ENCODE data around the gene ZBTB16.

The ZBTB16 gene

DNA sequence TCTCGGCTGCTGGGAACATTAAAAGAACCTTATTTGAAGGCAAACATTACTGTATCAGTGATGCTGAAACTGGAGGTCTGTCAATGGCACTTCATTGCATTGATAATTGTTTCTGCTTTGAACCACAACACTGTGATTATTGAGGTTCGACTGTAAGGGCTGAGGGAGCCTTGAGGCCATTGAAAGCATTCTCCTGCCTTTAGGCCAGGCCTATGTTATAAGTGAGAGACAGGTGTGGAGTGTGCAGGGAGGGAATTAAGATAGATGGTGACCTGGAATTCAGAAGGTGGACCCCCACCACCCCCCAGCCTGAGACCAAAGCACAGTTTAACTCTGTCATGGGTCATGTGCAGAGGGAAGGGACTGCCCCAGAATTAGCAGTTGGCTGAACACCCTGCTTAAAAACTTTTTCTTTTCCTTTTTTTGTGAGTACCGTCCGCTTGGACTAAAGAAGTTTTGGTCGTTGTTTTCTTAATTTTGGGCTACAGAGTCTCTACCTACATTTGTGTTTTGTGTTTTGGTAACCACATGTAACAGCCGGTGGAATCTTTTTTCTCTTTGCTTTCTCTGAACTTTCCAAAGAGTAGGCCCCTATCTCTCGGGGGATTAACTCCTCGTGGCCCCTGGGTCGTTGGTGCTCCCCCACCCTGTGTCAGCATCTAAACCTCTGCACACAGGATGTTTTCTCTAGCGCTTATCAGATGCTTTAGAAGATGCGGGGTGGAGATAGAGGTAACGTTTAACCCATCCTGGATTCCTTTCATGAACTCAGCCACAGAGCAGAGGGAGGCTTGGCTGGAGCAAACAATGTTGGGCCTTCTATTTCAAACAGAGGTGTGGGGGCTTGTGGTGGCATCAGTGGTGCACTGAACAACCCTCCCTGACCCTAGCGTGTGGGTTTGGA, 43.7 kb downstream of the ZBTB16 start:
- no peak for DNase-seq (ENCODE audit: low read depth in 2 of 3, low spot score in 2 of 3)

DNA sequence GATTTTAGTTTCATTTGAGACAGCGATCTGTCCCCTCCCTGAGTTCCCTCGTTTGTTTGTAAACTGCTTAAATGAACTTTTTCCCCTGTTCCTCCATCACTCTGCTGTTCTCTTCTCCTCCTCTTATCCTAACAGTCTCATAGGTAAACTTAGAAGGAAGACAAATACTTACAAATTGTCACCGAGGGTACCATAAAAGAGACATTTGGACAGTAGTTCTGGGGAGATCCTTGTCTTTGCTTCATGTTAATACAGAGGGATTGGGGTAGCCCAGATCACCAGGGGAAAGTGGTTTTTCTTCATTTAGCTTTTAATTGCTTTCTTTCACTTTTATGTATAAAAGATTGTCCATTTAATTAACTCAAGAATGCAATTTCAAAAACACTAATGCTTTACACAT, 46.1 kb downstream of the ZBTB16 start:
- no peak for DNase-seq (ENCODE audit: low read depth in 2 of 3, low spot score in 2 of 3)

DNA sequence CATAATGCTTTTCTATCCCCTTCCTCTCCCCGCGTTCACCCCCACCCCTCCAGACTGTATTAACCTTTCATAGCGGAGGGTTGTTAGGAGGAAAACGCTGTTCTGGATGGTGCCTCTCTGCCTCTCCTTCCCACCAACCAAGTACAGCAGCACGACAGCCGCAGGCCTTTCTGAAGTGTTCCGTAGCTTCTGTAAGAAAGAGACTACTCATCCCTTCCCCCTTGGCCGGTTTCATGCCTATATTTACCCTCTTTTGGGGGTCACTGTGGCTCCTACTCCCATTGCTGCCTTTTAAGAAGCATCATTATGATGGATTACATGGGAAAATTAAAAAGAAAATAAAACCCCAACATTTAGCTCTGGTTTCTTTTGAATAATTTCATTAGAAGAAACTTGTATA, 46.5 kb downstream of the ZBTB16 start:
- DNase-seq (ENCODE audit: low read depth in 2 of 3, low spot score in 2 of 3): no peak

DNA sequence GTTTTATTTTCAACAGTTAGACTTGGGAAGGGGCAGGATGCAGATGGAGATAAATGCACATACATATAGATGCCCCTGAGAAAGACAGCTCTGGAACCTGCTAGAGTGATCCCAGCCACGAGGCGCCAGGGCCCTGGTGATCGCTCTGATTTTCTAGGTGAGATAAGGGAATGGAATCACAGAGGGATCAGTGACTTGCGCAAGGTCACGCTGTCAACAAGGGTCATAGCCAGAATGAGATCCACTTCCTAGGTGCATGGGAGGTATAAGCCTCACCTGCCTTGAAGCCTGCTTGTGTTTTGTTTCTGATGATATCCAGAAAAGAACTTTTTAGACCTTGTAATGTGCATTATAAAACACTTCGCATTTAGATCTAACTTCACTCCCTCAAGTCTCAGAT, 47.5 kb downstream of the ZBTB16 start:
- DNase-seq (ENCODE audit: low read depth in 2 of 3, low spot score in 2 of 3): no peak

DNA sequence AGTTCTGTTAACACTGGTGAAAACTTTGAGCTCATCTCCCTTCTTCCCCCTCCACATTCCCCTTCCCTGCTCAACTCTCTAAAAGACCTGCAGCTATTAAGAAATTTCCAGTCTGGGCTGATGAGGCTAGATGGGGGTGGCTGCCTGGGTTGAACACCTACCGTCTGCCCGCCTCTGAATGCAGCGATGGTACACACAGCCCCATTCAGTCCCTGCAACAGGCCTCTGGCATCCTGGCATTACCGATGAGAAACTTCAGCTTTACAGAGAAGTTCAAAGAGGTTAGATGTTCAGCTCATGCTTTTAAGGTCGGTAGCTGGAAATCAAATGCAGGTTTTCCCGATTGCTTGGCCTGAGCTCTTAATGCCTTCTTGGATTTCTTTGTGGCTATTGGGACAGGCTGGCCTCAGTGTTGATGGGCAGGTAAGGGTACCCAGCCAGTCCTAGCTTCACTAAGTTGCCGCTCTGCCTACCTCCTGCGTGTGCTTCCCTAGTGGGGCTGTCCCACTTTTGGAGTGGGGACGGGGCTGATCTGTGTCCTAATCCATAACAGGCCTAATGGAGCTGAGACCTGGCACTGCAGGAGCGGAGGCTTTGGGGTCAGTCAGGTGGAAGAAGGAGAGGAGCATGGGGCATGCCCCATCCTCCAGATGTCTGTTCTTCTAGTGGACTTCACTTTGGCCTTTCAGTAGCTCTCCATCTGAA, 49.1 kb downstream of the ZBTB16 start:
- DNase-seq (ENCODE audit: low read depth in 2 of 3, low spot score in 2 of 3): no peak

DNA sequence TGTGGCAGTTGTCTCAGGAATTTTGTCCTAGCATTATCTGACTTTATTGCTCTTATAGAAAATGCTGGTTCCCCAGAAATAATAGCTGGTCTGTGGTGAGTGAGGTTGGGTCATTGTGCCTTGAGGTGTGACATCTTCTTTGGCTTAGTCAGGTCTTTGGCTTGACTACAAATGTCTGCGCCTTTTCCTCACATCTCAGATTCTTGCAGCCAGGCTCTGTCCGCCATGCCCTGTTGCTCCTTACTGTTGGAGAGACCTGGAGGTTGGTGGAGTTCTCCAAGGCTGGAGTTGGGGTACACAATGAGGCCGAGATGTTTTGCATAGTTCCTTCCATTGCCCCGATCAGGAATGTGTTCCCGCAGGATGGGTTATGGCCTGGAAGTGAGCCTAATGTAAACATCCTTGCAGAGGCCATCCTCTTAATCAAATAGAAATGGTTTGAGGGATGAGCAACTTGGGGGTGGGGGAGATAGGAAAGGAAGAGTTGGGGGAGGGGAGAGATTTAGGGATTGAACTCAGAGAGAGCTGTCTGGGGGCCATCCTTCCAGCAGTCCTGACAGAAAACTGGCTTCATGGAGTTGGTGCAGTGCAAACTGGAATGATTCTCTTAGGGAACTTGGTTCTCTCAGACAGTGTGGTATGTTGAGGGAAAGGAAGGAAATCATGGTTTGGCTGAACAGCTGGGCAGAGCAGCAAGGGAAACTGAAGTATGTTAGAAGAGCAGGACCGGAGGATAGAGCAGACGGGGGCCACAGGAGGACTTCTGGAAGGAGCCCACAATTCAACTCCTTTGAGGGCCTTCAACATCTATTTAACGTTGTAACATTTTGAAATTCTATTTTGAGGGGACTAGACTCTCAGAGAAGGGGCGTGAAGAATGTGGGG, 49.9 kb downstream of the ZBTB16 start:
- DNase-seq (ENCODE audit: low read depth in 2 of 3, low spot score in 2 of 3): no peak

DNA sequence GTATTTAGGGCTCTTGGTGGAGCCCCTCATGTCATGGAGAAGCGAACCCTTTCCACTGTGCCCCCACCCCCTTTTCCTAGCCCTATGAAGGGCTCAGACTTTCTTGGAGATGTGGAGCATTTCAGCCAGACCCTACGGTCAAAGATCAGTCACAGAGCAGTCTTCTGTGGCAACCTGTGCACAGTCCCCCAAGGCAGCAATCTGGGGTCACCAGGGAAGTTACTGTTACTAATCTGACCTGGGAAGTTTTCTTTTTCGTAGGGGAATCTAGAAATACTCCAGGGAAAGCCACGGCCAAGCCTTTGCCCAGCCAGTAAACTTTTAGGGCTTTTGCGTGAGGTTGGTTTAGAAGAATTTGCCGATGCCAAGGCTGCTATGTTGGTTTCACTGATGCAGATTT, 50.6 kb downstream of the ZBTB16 start:
- DNase-seq (ENCODE audit: low read depth in 2 of 3, low spot score in 2 of 3): no peak

DNA sequence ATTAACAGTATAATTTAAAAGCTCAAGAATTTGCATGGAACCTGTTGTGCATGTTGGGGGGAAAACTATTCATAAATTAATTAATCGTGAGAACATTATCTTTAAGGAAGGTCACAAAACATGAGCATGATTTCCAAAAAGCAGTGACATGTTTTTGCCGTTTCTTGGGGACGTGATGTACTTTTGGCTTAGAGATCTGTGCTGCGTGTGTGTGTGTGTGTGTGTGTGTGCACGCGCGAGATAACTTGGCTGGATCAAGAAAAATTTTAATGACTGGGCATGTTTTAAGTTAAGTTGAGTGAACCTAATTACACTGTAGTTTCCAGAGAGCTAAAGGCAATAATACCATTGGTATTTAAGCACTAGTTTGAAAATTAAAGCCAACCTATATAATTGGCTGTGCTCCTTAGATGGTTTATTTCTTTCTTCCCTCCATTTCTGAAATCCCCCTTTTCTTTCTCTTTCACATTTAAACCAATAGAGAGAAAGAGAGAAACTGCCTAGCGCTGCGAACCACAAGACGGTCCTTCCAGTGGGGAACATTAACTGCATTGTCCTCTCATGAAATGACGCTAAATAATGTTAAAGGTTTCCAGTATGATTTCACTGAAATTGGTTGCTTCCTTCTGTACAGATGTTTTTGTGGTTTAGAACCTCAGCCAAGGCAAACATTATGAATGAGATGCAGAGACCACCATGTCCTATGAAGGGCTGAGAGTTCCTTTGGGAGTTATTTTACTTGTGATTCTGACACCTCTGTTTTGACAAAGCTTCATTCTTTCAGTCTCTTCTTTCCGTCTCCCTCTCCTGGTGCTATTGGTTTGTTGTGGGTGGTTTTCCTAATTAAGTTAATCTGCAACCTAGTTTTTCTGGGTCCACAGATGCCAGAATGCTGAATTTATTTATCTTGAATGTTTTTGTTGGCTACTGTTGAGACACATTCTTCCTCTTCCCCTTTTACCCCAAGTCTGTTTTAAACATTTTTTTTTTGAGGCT, 51.7 kb downstream of the ZBTB16 start:
- DNase-seq (ENCODE audit: low read depth in 2 of 3, low spot score in 2 of 3): no peak

DNA sequence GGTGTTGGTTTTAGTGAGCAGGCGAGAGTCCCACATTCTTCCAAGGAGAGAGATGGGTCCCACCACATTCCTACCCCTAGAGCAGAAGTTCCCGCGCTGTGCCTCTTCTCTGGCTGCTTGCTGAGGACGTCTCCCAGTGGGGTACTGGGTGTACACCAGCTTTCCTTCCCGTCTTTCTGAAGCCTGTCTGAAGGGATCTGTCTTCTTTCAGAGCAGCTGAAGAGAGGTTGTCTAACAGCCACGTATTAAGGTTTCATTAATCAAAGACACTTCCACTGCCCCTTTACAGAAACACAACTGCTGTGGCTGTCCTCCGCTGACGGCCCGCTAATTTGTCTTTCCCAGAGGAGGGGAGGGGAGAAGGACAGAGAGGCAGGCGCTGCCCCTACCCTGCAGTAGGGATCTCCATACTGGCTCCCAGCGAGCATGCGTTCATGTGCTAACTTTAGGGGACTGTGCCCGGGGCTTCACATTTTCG, 56.0 kb downstream of the ZBTB16 start:
- no peak for DNase-seq (ENCODE audit: low read depth in 2 of 3, low spot score in 2 of 3)

DNA sequence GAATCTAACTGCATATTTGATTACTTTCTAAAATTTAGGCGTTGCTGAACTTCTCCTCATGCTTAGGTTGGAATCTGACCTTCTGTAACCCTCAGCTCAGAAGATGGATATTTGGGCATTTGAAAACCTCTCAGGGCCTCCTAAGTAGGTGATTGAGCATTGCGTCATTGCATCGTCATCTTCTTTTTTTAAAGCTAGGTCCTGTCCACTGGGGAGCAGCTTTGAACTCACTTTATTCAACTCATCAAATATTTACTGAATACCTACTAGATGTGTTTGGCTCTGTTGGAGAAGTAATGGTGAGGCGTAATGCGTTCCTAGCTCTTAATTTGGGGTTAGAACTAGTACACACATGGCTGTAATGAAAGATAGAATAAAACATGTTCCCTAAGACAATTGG, 56.8 kb downstream of the ZBTB16 start:
- no peak for DNase-seq (ENCODE audit: low read depth in 2 of 3, low spot score in 2 of 3)

DNA sequence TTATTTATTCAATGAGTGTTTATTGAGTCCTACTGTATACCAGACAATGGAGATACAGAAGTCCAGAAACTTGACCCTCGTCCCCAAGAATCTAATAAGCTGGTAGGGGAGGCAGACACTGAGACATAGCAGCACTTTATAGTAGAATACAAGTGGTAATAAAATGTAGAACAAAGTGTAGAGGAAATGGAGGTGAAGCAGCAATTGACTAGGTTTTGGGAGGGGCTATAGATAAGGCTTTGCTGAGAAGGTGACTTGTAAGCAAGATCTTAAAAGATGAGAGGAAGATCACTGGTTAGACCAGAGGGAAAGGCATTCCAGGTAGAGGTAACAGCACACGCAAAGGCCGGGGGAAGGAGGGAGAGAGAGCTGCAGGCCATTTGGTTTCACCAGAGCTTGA, 57.3 kb downstream of the ZBTB16 start:
- DNase-seq (ENCODE audit: low read depth in 2 of 3, low spot score in 2 of 3): no peak

DNA sequence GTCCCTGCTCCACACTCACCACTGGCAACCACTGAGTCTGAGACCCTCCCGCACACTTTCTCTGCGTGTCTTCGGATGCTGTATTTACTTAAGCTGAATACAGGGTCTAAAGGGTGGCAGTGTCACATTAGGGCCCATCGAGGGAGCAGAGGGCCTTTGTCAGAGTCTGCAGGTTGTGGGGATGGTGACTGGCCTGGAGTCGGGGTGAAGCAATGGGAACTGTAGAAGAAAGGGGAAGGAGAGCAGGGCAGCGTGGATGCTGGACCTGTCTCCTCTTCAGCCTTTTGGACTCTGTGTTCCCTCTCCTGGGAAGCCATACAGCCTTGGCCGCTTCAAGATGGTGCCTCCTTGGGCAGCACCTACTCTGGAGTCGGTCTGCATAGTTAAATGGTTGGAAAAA, 61.1 kb downstream of the ZBTB16 start:
- DNase-seq (ENCODE audit: low read depth in 2 of 3, low spot score in 2 of 3): no peak

DNA sequence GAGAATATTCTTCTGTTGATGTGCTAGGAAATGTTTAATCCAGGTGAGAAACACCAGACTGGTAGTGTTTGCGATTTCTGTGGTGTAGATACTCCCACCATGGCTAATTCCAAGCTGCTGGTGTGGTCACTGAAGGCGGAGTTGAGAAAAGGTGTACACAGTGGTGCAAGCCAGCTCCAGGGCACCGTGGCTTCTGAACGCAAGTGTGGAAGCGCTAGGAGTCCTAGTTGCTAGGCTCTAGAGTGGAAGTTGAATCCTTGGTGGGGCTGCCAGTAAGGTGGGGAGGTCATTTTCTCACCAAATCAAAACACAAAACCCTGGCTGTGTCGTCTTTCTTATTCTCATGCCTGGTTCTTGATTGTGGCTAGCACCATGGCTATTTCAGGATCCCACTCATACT, 61.6 kb downstream of the ZBTB16 start:
- DNase-seq (ENCODE audit: low read depth in 2 of 3, low spot score in 2 of 3): no peak

DNA sequence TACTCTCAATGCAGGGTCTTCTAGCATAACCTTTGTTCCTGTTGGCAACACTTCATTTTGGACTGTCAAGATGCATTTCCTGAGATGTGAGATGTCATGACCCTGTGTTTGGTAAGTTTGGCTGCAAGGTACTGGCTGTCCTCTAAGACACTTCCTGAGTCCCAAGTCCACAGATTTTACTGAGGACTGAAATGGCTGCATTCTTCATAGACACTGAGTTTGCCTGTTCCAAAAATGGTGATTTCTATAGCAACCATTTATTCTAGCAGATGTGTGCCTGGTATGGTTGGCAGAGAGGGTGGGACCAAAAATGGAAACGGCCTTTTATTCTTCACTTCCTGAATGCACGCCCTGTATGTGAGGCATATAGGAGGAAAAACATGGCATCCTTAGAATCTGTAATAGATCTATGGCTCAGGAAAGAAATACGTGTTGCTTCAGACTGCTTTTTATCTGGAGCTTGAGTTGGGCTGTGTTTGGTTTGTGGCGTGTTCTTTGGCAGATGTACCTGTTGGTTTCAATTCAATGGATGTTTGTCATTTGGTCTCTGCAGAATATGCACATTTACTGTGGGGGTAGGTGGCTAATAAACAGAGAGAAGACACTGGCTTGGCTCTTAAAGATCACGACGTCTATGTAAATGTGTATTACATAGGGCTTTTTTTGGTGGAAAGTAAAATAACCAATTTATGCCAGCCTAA, 62.4 kb downstream of the ZBTB16 start:
- DNase-seq (ENCODE audit: low read depth in 2 of 3, low spot score in 2 of 3): no peak

DNA sequence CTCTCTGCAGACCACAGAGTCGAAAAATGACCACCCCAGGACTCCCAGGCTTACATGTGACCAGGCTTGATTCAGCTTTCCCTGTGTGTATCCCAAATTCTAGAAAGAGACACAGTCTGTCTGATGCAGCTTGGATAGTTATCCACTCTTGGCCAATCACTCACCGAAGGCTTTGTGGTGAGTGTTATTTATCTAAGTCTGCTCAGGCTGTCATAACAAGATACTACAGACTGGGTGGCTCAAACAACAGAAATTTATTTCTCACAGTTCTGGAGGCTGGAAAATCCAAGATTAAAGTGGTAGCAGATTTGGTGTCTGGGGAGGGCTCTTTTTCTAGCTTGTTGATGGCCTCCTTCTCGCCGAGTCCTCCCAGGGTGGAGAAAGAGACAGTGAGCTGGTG, 63.2 kb downstream of the ZBTB16 start:
- DNase-seq (ENCODE audit: low read depth in 2 of 3, low spot score in 2 of 3): no peak

DNA sequence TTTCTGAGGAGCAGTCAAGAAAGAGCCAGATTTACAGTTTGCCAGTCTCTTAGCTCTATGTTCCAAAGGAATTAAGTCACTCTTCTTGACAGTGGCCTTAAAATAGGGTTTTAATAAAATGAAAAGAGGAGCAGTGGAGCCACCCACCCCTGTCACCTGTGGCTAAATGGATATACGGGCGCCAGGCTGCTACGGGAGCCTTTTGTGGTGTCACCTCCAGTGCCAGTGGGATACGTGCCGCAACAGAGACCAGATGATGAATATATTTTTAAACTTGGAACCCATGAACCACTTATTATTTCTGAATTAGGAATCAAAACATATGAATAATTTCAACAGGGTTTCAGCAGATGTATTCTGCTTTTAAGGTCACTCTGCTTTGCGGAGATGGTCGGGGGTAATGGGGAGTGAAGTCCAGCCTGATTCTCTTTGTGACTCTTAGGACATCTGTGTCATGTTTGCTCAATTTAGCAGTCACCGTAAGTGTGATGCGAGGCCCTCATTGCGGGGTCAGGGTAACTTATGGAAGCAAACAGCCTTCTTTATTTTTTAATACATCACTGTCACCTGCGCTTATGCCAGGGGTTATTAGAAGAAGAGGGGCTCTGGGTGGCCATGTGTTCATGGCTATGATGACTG, 64.3 kb downstream of the ZBTB16 start:
- DNase-seq (ENCODE audit: low read depth in 2 of 3, low spot score in 2 of 3): no peak

DNA sequence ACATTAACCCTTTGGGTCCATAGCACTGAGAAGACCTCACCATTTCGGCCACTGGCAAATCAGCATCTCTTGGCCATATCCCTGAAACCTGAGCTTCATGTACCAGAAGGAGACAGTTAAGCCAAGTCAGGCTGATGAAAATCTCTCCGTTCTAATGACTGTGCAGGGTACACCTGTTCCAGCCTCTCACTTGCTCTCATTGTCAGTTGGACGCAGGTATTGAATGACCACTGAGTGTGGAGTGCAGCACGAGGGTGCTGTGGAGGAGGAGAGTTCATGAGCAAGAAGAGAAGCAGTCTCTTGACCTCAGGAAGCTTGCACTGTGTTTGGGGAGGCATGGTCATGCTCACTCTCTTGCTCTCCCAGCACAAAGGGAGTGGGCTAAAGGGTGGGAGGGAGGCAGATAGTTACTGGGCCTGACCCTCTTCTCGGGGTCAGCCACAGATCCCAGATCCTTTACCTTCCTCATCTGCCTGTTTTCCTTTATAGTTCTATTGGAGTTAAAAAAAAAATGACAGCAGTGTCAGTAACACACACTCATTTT, 65.2 kb downstream of the ZBTB16 start:
- no peak for DNase-seq (ENCODE audit: low read depth in 2 of 3, low spot score in 2 of 3)

DNA sequence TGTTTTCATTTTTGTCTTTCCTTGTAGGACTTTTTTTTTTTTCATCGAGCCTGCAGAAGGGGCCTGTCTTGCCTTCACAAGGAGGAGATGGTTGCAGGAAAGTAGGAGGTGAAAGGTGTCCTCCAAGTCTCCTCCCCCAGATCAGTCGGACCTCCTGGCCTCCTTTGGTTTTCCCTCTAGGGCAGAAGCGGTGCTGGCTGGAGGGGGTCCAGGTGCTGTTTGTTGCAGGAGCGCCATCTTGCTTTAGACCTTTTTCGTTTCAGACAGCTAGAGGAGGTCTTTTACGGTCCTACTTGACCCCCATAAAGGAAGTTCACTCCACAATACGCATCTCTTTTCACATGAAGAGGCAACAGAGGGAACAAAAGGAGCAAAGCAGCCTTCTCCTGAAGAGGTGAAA, 66.0 kb downstream of the ZBTB16 start:
- no peak for DNase-seq (ENCODE audit: low read depth in 2 of 3, low spot score in 2 of 3)

DNA sequence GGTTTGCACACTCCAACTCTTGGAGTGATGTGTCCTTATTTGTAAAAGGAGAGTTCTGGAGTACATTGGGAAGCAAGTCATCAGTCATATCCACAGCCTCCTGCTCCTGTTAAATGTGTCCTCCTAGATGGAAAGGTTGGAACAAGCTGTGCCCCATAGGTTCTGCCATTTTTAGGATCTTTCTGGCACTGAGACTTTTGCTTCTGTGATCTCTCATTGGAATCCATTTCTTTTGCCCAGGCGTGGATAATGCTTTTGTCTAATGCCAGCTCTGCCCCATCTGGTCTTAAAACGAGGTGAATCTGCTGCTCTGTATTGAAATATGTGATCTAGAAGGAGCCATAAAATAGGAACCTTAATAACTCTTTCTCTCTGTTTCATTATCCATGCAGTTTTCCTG, 66.4 kb downstream of the ZBTB16 start:
- no peak for DNase-seq (ENCODE audit: low read depth in 2 of 3, low spot score in 2 of 3)
